Stimulated activated CD8-positive, alpha-beta memory T cell treated with anti-CD3 and anti-CD28 coated beads, Interleukin-4, amount 100 ng/mL, for 4 hours (primary cell): ENCODE results near the gene SMIM24.
"Not testable (repeated sequence)": the region's sequence is repeated elsewhere in the genome, so short reads cannot be mapped to it uniquely, and the experiment has no call there.

Experiments
- DNase-seq, 2 donors: peaks; one replicate each; pipeline ENCODE4 v3.0.0-alpha.2; 2020; ENCODE audit warnings: low read depth in 2 of 2, low spot score in 1 of 2

Gene SMIM24

GRCh38 chr19:3480383-3481091, at the start of gene SMIM24:
TSS of gene SMIM24 (minus strand) at chr19:3480525. CDS start at chr19:3480463, 62 bp downstream.
- no peak for DNase-seq

- not testable (repeated sequence) for DNase-seq
Measured at GRCh38 chr19:3529299-3529698, 49.0 kb upstream of the SMIM24 start.

- no peak for DNase-seq
Measured at GRCh38 chr19:3528539-3529211, 48.4 kb upstream of the SMIM24 start.

GRCh38 chr19:3528080-3528479, 47.8 kb upstream of the SMIM24 start:
- no peak for DNase-seq

- DNase-seq, result no peak
Measured at GRCh38 chr19:3527238-3527910, 47.0 kb upstream of the SMIM24 start.

GRCh38 chr19:3526507-3527237, 46.3 kb upstream of the SMIM24 start:
- no peak for DNase-seq

- no peak for DNase-seq
Measured at GRCh38 chr19:3524904-3525451, 44.7 kb upstream of the SMIM24 start.

- no peak for DNase-seq
Measured at GRCh38 chr19:3524078-3524842, 43.9 kb upstream of the SMIM24 start.

- DNase-seq, result no peak
Measured at GRCh38 chr19:3523361-3524077, 43.2 kb upstream of the SMIM24 start.

- no peak for DNase-seq
Measured at GRCh38 chr19:3522421-3523360, 42.4 kb upstream of the SMIM24 start.

- no peak for DNase-seq
Measured at GRCh38 chr19:3521104-3521445, 40.8 kb upstream of the SMIM24 start.

- DNase-seq, result no peak
Measured at GRCh38 chr19:3520166-3521103, 40.1 kb upstream of the SMIM24 start.

- no peak for DNase-seq
Measured at GRCh38 chr19:3519126-3519525, 38.8 kb upstream of the SMIM24 start.

- no peak for DNase-seq
Measured at GRCh38 chr19:3518659-3519058, 38.3 kb upstream of the SMIM24 start.

- no peak for DNase-seq
Measured at GRCh38 chr19:3518255-3518654, 37.9 kb upstream of the SMIM24 start.

- no peak for DNase-seq
Measured at GRCh38 chr19:3517638-3518037, 37.3 kb upstream of the SMIM24 start.

- no peak for DNase-seq
Measured at GRCh38 chr19:3516675-3517207, 36.4 kb upstream of the SMIM24 start.
